K562 (cell line): ENCODE measurements around the gene EEFSEC. TPM values are rescaled to one million over a fixed set of nuclear protein-coding genes. Genes with fewer than 3 reads are reported as not detected.

ENCODE experiments used
- ATAC-seq: fragments of 200-7000 bp; cut with Tn5 transposase; 3 replicates; pipeline ENCODE4 v1.9.1; 2020; ENCODE audit warnings: moderate library complexity
- BruUV-seq: library from RNA; stranded (reverse); fragments of 400-500 nt; replicated peaks from 2 replicates; lab custom pipeline; 2021; lab: Mats Ljungman, UMichigan
- CTCF ChIA-PET: fragments of 300-600 bp; formaldehyde crosslinking; extraction: SDS; loops from one replicate; lab custom pipeline; 2021; ENCODE audit warnings: low intra/inter-chr PET ratio; lab: Yijun Ruan, JAX
- POLR2A ChIA-PET: fragments of 300-600, 350-650 bp; sonication (Branson Sonifier 250); formaldehyde crosslinking; extraction: SDS; loops from one replicate; lab custom pipeline; 2021; ENCODE audit warnings: antibody characterized with exemption, inconsistent platforms; lab: Yijun Ruan, JAX
- DNase-seq, 4 experiments: peaks; one replicate each; pipeline versions ENCODE4 v3.0.0 to v3.0.0-alpha.2; 2011 to 2018; ENCODE audit warnings: low spot score in 3 of 4, mixed read lengths in 3 of 4; ENCODE audit errors: extremely low read depth in 1 of 4
- FAIRE-seq: peaks from 2 replicates; lab custom pipeline; 2011; peaks lifted over from hg19 to GRCh38; lab: Jason Lieb, UNC
- H2AFZ ChIP-seq: 2 replicates; pipeline ENCODE4 v1.6.0; 2011; ENCODE audit warnings: low read depth, low read length, control low read depth, inconsistent platforms
- H3K27ac ChIP-seq: fragments of 200-600 bp; 3 replicates; pipeline ENCODE4 v1.8.0; 2011; ENCODE audit warnings: low read depth, mild to moderate bottlenecking, control low read depth, inconsistent platforms, low read length, moderate library complexity, mixed read lengths; ENCODE audit errors: extremely low read depth
- H3K27me3 ChIP-seq, 2 experiments: fragments of 300-600 bp in 1 of 2; 2 replicates in 1 of 2; 3 replicates in 1 of 2; pipeline versions ENCODE4 v1.6.0 to v1.8.0; 2011; ENCODE audit warnings: inconsistent platforms in 2 of 2, low read length in 2 of 2, mild to moderate bottlenecking in 1 of 2, mixed read lengths in 1 of 2, moderate library complexity in 1 of 2; ENCODE audit not compliant: control insufficient read depth in 2 of 2, insufficient read depth in 2 of 2
- H3K36me3 ChIP-seq: fragments of 300-600 bp; 3 replicates; pipeline ENCODE4 v1.8.0; 2011; ENCODE audit warnings: mild to moderate bottlenecking, low read length, inconsistent platforms; ENCODE audit not compliant: control insufficient read depth, insufficient read depth
- H3K4me1 ChIP-seq, 2 experiments: fragments of 200-600 bp in 1 of 2; replicated peaks in 1 of 2; 2 replicates in 1 of 2; 3 replicates in 1 of 2; pipeline versions ENCODE4 v1.5.1 to v1.8.0; 2011; ENCODE audit warnings: inconsistent platforms in 2 of 2, low read length in 2 of 2, mild to moderate bottlenecking in 1 of 2, mixed read lengths in 1 of 2, moderate library complexity in 1 of 2; ENCODE audit not compliant: control insufficient read depth in 2 of 2, insufficient read depth in 2 of 2
- H3K4me2 ChIP-seq: 2 replicates; pipeline ENCODE4 v1.6.1; 2011; ENCODE audit warnings: low read length, control low read depth, inconsistent platforms, mixed read lengths; ENCODE audit not compliant: insufficient read depth
- H3K4me3 ChIP-seq: fragments of 200-600 bp; sonication (generic), shearing (Covaris generic); 2 replicates; pipeline ENCODE4 v1.5.1; 2016; ENCODE audit warnings: control low read depth, inconsistent platforms
- H3K79me2 ChIP-seq: fragments of 200-600 bp; 3 replicates; pipeline ENCODE4 v1.8.0; 2011; ENCODE audit warnings: low read length, inconsistent platforms; ENCODE audit not compliant: control insufficient read depth, insufficient read depth
- H3K9ac ChIP-seq, 2 experiments: 2 replicates each; pipeline versions ENCODE4 v1.6.0 to v1.6.1; 2011; ENCODE audit warnings: low read depth in 2 of 2, low read length in 2 of 2, control low read depth in 1 of 2, inconsistent platforms in 1 of 2, mild to moderate bottlenecking in 1 of 2, mixed read lengths in 1 of 2; ENCODE audit not compliant: insufficient read depth in 1 of 2
- H3K9me1 ChIP-seq: one replicate; pipeline ENCODE4 v1.6.0; 2011; ENCODE audit warnings: inconsistent platforms, mild to moderate bottlenecking, low read length, moderate library complexity; ENCODE audit not compliant: control insufficient read depth, insufficient read depth
- H3K9me3 ChIP-seq: replicated peaks from 2 replicates; pipeline ENCODE4 v1.5.1; 2011; ENCODE audit warnings: low read depth, low read length, inconsistent platforms; ENCODE audit not compliant: control insufficient read depth, insufficient read depth
- H4K20me1 ChIP-seq: replicated peaks from 2 replicates; pipeline ENCODE4 v1.6.1; 2011; ENCODE audit warnings: low read length, inconsistent platforms, mixed read lengths; ENCODE audit not compliant: control insufficient read depth, insufficient read depth
- ILK ChIP-seq: fragments of 450-650 bp; IDR thresholded peaks from 2 replicates; pipeline ENCODE4 v1.6.1; 2016; ENCODE audit warnings: missing genetic modification characterization, low read depth, mild to moderate bottlenecking, missing compliant biosample characterization, moderate library complexity, borderline replicate concordance
- NR2F6 ChIP-seq: fragments of 450-650 bp; formaldehyde crosslinking; IDR thresholded peaks from 2 replicates; pipeline ENCODE4 v1.4.0; 2020; ENCODE audit warnings: mild to moderate bottlenecking
- POLR2G ChIP-seq: fragments of 200-400 bp; formaldehyde crosslinking; IDR thresholded peaks from 2 replicates; pipeline ENCODE4 v1.6.1; 2017; ENCODE audit warnings: low read depth, mild to moderate bottlenecking, antibody characterized with exemption, low read length, moderate library complexity
- PREB ChIP-seq: sonication (generic); formaldehyde crosslinking; IDR thresholded peaks from 2 replicates; pipeline ENCODE4 v1.8.1; 2023; ENCODE audit warnings: mild to moderate bottlenecking, missing genetic modification reagents
- WGBS: fragments of 100-300 bp; shearing (Covaris generic); methylation state at CpG from one replicate; pipeline ENCODE4 v1.1.6; 2016; ENCODE audit warnings: low coverage, mixed read lengths; ENCODE audit not compliant: insufficient coverage; ENCODE audit errors: missing lambda C conversion rate; 5-methylcytosine and 5-hydroxymethylcytosine counted together
- in situ Hi-C: fragments of 300-500 bp; cut with MboI; formaldehyde crosslinking; loops from 4 replicates; pipeline ENCODE4 v1.15.0; 2018; ENCODE audit warnings: inconsistent platforms, mixed read lengths
- intact Hi-C: fragments of 100-400 bp; cut with micrococcal nuclease; formaldehyde crosslinking; loops from 2 replicates; pipeline ENCODE4 v1.14.2; 2022
- polyA plus RNA-seq, 8 experiments: library from polyadenylated mRNA; depleted of rRNA in 4 of 8; stranded (reverse) in 5 of 8; unstranded in 3 of 8; fragments of >200 nt; fragmentation: Nextera tagmentation in 2 of 8; fragmentation: Illumina TruSeq in 1 of 8; extraction: Ambion mirVana in 2 of 8; extraction: Trizol in 1 of 8; gene quantifications; 2 replicates each; pipeline versions ENCODE4 v1.2.1 to v1.2.3, GENCODE V29; 2011 to 2014; ENCODE audit warnings: inconsistent platforms in 1 of 8, missing spikeins in 1 of 8
- total RNA-seq, 7 experiments: library from RNA; depleted of rRNA in 6 of 7; stranded (reverse); fragments of >200 nt in 6 of 7; fragmentation: Illumina TruSeq in 2 of 7; extraction: Trizol in 2 of 7; gene quantifications; 2 replicates each; pipeline versions ENCODE4 v1.2.1 to v1.2.3, GENCODE V29; 2011 to 2021; ENCODE audit warnings: low replicate concordance in 1 of 7

EEFSEC gene
- total and polyA plus RNA-seq, 9 of the 15 experiments (the other 6 are each of a cell fraction or from before 2014, with no cell fraction given): 0.35 to 11.8 (median 7.7) TPM

DNA sequence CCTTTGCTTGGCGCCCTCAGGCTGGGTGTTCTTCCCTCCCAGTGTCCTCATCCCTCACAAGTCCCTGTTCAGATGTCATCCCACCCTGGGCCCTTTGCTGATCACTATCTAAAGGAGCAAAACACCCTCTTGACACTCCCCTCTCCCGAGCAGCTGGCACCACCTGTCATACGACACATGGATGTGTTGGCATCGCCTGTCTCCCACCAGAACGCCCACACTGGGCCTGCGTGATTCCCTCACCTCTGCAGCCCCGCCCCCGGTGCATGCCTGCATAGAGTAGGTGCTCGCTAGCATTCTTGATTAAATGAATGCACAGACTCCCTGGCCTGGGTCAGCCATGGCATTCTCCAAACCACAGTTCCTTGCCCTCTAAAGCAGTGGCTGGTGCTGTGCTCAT lies 237.6 kb downstream of the EEFSEC start:
- no peaks in the 10 kb centered on the region for H3K79me2 ChIP-seq
- H3K36me3 ChIP-seq: no peaks in the 10 kb centered on the region
- H3K9me1 ChIP-seq: no peaks in the 10 kb centered on the region
- H3K27ac ChIP-seq: no peak overlapping the region
- H4K20me1 ChIP-seq: no peaks in the 10 kb centered on the region
- ATAC-seq (no peak), DNase-seq (no peak), FAIRE-seq (no peak)
- H3K4me3 ChIP-seq: no peak overlapping the region
- H3K4me2 ChIP-seq: no peak overlapping the region
- in situ Hi-C loops (loop anchor here (10.0 kb wide), 1 partner anchor 216 kb away; no protein-coding TSS in a partner anchor), intact Hi-C loops (no loop called here)
- WGBS: 78% methylated on average over 8 of the region's 9 CpGs
- peaks cover 9 to 33% of the 10 kb centered on the region in 2 experiments; a peak in 3 of 5 replicates for H3K4me1 ChIP-seq
- TF ChIP-seq PREB (CRISPR knock-in tag) (no peak), NR2F6 (no peak)
- H3K9ac ChIP-seq: no peak overlapping the region
- no peak overlapping the region for H2AFZ ChIP-seq
- H3K27me3 ChIP-seq: no peaks in the 10 kb centered on the region
- no peaks in the 10 kb centered on the region for H3K9me3 ChIP-seq
- no TSS peak for BruUV-seq
- CTCF ChIA-PET: no interaction called here
- POLR2A ChIA-PET: no interaction called here

GRCh38 chr3:128392021-128392420 lies 238.7 kb downstream of the EEFSEC start:
- H4K20me1 ChIP-seq: no peaks in the 10 kb centered on the region
- no TSS peak for BruUV-seq

More at GRCh38 chr3:128392021-128392420, 238.7 kb downstream of the EEFSEC start:
- Histone ChIP-seq H2AFZ (no peak overlapping the region), H3K4me2 (no peak overlapping the region), H3K36me3 (no peaks in the 10 kb centered on the region), H3K27ac (no peak overlapping the region), H3K4me1 (peaks cover 10 to 33% of the 10 kb centered on the region in 2 experiments; a peak in 3 of 5 replicates), H3K79me2 (no peaks in the 10 kb centered on the region), H3K9ac (no peak overlapping the region; a peak in 1 of 4 replicates), H3K9me1 (no peaks in the 10 kb centered on the region), H3K4me3 (no peak overlapping the region), H3K27me3 (no peaks in the 10 kb centered on the region), H3K9me3 (no peaks in the 10 kb centered on the region)
- TF ChIP-seq POLR2G (0 out of 2 replicates have a peak, but pooled peaks have one; percentile 25), ILK (tag) (no peak)
- in situ Hi-C loops (loop anchor here (10.0 kb wide), 1 partner anchor 217 kb away; no protein-coding TSS in a partner anchor), intact Hi-C loops (no loop called here)
- no peak for FAIRE-seq
- POLR2A ChIA-PET: no interaction called here
- 43% methylated on average over 5 of the region's 7 CpGs for WGBS
- no peak for ATAC-seq
- CTCF ChIA-PET: no interaction called here
- no peak for DNase-seq
